HepG2 (cell line): ENCODE results near the gene TTLL4. TPM values are rescaled to one million over a fixed set of nuclear protein-coding genes. Genes with fewer than 3 reads are reported as not detected.
A peak's percentile ranks its signal among the peaks of the same experiment; 100 is the strongest.

Source experiments
- ARID2 ChIP-seq: sonication (generic); formaldehyde crosslinking; IDR thresholded peaks from 2 replicates; pipeline ENCODE4 v1.8.1; 2022; ENCODE audit warnings: mild to moderate bottlenecking, missing genetic modification reagents, borderline replicate concordance
- CC2D1A ChIP-seq: sonication (generic); formaldehyde crosslinking; IDR thresholded peaks from 2 replicates; pipeline ENCODE4 v1.8.1; 2023; ENCODE audit warnings: mild to moderate bottlenecking, missing genetic modification reagents
- CEBPG ChIP-seq: IDR thresholded peaks from 2 replicates; pipeline ENCODE4 v1.6.1; 2016
- KDM1A ChIP-seq: IDR thresholded peaks from 2 replicates; pipeline ENCODE4 v1.6.1; 2016; ENCODE audit warnings: missing compliant biosample characterization
- KDM3A ChIP-seq: IDR thresholded peaks from 2 replicates; pipeline ENCODE4 v1.6.1; 2018; ENCODE audit warnings: low read depth, missing compliant biosample characterization
- MED1 ChIP-seq: sonication (generic); formaldehyde crosslinking; IDR thresholded peaks from 2 replicates; pipeline ENCODE4 v1.4.0; 2020; ENCODE audit warnings: missing genetic modification reagents
- POGZ ChIP-seq: sonication (generic); formaldehyde crosslinking; IDR thresholded peaks from 2 replicates; pipeline ENCODE4 v1.4.0; 2020; ENCODE audit warnings: mild to moderate bottlenecking, missing genetic modification reagents
- RFX1 ChIP-seq: fragments of 450-650 bp; IDR thresholded peaks from 2 replicates; pipeline ENCODE4 v1.6.1; 2017
- XRCC5 ChIP-seq: fragments of 200-400 bp; formaldehyde crosslinking; optimal IDR thresholded peaks from 2 replicates; pipeline ENCODE3; 2017; ENCODE audit warnings: mild to moderate bottlenecking, low read length
- ZNF253 ChIP-seq: sonication (generic); formaldehyde crosslinking; IDR thresholded peaks from 2 replicates; pipeline ENCODE4 v1.8.0; 2022; ENCODE audit warnings: mild to moderate bottlenecking, missing genetic modification reagents, borderline replicate concordance
- polyA plus RNA-seq, 8 experiments: library from polyadenylated mRNA; depleted of rRNA in 3 of 8; stranded (reverse) in 7 of 8; unstranded in 1 of 8; fragments of >200 nt; fragmentation: Illumina TruSeq in 4 of 8; extraction: Trizol in 4 of 8; gene quantifications; 2 replicates each; pipeline versions ENCODE4 v1.2.1 to v1.2.3, GENCODE V29; 2011 to 2016; ENCODE audit warnings: low read depth in 4 of 8, missing spikeins in 1 of 8, mixed read lengths in 1 of 8; ENCODE audit not compliant: insufficient read depth in 1 of 8
- total RNA-seq, 5 experiments: library from RNA; depleted of rRNA; stranded (reverse); fragments of >200 nt; fragmentation: Illumina TruSeq; extraction: Trizol; gene quantifications; 2 replicates each; pipeline ENCODE4 v1.2.3, GENCODE V29; 2016; ENCODE audit warnings: low read depth in 1 of 5
- TF ChIP-seq, protein P1 (sequence below): sonication (generic); formaldehyde crosslinking; IDR thresholded peaks from 2 replicates; pipeline ENCODE4 v1.5.0; 2020; ENCODE audit warnings: missing genetic modification reagents
- TF ChIP-seq, protein P2 (sequence below): sonication (generic); formaldehyde crosslinking; IDR thresholded peaks from 2 replicates; pipeline ENCODE4 v1.4.0; 2020; ENCODE audit warnings: low read depth, mild to moderate bottlenecking, missing genetic modification reagents
- TF ChIP-seq, protein P3 (sequence below): sonication (generic); formaldehyde crosslinking; IDR thresholded peaks from 2 replicates; pipeline ENCODE4 v1.4.0; 2020; ENCODE audit warnings: missing genetic modification reagents
- TF ChIP-seq, protein P4 (sequence below): sonication (generic); formaldehyde crosslinking; conservative IDR thresholded peaks from 2 replicates; pipeline ENCODE4 v1.4.0; 2020; ENCODE audit warnings: missing genetic modification reagents
- TF ChIP-seq, protein P5 (sequence below): IDR thresholded peaks from 2 replicates; pipeline ENCODE4 v1.6.1; 2016; ENCODE audit warnings: low read depth, borderline replicate concordance
- TF ChIP-seq, protein P6 (sequence below): sonication (generic); formaldehyde crosslinking; IDR thresholded peaks from 2 replicates; pipeline ENCODE4 v1.4.0; 2020; ENCODE audit warnings: missing genetic modification reagents, borderline replicate concordance

The TTLL4 gene
- total and polyA plus RNA-seq, 2 of the 13 experiments (the other 11 are each of a cell fraction or from before 2014, with no cell fraction given), result 77.5 to 84.6 TPM

DNA sequence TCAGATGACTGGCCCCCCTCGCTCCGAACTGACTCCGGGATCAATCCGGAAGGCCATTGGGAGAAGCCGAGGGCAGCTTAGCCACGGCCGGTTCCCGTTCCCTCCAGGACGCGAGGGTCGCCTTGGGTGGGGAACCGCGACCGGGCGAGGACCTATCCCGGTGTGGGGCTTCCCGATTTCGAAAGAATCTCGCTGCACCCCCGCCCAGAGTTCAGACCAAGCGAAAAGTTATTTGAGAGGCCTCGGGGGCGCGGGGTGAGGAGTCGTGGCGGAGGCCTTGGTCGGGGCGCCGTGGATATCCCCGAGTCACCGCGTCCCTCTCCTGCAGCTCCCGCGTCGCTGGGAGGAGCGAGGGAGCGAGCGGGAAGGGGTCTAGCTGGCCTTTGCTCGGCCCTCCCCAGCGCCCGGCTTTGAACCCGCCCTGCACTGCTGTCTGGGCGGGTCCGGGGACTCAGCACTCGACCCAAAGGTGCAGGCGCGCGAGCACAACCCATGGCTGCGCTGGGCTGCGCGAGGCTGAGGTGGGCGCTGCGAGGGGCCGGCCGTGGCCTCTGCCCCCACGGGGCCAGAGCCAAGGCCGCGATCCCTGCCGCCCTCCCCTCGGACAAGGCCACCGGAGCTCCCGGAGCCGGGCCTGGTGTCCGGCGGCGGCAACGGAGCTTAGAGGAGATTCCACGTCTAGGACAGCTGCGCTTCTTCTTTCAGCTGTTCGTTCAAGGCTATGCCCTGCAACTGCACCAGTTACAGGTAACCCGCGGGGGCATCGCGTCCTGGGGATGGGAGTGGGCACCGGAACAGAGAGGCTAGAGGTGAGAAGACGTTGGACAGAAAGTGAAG lies 71.3 kb downstream of the TTLL4 start, which contains the start of gene CYP27A1 (continued):
- TF ChIP-seq, protein P1, sequence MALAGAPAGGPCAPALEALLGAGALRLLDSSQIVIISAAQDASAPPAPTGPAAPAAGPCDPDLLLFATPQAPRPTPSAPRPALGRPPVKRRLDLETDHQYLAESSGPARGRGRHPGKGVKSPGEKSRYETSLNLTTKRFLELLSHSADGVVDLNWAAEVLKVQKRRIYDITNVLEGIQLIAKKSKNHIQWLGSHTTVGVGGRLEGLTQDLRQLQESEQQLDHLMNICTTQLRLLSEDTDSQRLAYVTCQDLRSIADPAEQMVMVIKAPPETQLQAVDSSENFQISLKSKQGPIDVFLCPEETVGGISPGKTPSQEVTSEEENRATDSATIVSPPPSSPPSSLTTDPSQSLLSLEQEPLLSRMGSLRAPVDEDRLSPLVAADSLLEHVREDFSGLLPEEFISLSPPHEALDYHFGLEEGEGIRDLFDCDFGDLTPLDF, result peak; percentile 92
- TF ChIP-seq XRCC5 (peak; percentile 75), RFX1 (no peak), ARID2 (CRISPR knock-in tag) (no peak; the same call in 1 of the 2 replicates), CEBPG (peak; percentile 14; the same call in 1 of the 2 replicates), KDM3A (no peak), POGZ (peak; percentile 45), MED1 (CRISPR knock-in tag) (peak; percentile 90), KDM1A (CRISPR knock-in tag) (no peak), ZNF253 (no peak), CC2D1A (0 out of 2 replicates have a peak, but pooled peaks have one; percentile 58)
- TF ChIP-seq, protein P2, sequence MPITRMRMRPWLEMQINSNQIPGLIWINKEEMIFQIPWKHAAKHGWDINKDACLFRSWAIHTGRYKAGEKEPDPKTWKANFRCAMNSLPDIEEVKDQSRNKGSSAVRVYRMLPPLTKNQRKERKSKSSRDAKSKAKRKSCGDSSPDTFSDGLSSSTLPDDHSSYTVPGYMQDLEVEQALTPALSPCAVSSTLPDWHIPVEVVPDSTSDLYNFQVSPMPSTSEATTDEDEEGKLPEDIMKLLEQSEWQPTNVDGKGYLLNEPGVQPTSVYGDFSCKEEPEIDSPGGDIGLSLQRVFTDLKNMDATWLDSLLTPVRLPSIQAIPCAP, result peak; percentile 72; the same call in 1 of the 2 replicates
- TF ChIP-seq, protein P3, sequence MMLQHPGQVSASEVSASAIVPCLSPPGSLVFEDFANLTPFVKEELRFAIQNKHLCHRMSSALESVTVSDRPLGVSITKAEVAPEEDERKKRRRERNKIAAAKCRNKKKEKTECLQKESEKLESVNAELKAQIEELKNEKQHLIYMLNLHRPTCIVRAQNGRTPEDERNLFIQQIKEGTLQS, result peak; percentile 25; the same call in 1 of the 2 replicates
- TF ChIP-seq, protein P4, sequence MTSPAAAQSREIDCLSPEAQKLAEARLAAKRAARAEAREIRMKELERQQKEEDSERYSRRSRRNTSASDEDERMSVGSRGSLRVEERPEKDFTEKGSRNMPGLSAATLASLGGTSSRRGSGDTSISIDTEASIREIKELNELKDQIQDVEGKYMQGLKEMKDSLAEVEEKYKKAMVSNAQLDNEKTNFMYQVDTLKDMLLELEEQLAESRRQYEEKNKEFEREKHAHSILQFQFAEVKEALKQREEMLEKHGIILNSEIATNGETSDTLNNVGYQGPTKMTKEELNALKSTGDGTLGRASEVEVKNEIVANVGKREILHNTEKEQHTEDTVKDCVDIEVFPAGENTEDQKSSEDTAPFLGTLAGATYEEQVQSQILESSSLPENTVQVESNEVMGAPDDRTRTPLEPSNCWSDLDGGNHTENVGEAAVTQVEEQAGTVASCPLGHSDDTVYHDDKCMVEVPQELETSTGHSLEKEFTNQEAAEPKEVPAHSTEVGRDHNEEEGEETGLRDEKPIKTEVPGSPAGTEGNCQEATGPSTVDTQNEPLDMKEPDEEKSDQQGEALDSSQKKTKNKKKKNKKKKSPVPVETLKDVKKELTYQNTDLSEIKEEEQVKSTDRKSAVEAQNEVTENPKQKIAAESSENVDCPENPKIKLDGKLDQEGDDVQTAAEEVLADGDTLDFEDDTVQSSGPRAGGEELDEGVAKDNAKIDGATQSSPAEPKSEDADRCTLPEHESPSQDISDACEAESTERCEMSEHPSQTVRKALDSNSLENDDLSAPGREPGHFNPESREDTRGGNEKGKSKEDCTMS (CRISPR knock-in tag), result 0 out of 2 replicates have a peak, but pooled peaks have one; percentile 67
- TF ChIP-seq, protein P5, sequence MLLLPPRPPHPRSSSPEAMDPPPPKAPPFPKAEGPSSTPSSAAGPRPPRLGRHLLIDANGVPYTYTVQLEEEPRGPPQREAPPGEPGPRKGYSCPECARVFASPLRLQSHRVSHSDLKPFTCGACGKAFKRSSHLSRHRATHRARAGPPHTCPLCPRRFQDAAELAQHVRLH (CRISPR knock-in tag), result peak; percentile 62; the same call in 1 of the 2 replicates
- TF ChIP-seq, protein P6, sequence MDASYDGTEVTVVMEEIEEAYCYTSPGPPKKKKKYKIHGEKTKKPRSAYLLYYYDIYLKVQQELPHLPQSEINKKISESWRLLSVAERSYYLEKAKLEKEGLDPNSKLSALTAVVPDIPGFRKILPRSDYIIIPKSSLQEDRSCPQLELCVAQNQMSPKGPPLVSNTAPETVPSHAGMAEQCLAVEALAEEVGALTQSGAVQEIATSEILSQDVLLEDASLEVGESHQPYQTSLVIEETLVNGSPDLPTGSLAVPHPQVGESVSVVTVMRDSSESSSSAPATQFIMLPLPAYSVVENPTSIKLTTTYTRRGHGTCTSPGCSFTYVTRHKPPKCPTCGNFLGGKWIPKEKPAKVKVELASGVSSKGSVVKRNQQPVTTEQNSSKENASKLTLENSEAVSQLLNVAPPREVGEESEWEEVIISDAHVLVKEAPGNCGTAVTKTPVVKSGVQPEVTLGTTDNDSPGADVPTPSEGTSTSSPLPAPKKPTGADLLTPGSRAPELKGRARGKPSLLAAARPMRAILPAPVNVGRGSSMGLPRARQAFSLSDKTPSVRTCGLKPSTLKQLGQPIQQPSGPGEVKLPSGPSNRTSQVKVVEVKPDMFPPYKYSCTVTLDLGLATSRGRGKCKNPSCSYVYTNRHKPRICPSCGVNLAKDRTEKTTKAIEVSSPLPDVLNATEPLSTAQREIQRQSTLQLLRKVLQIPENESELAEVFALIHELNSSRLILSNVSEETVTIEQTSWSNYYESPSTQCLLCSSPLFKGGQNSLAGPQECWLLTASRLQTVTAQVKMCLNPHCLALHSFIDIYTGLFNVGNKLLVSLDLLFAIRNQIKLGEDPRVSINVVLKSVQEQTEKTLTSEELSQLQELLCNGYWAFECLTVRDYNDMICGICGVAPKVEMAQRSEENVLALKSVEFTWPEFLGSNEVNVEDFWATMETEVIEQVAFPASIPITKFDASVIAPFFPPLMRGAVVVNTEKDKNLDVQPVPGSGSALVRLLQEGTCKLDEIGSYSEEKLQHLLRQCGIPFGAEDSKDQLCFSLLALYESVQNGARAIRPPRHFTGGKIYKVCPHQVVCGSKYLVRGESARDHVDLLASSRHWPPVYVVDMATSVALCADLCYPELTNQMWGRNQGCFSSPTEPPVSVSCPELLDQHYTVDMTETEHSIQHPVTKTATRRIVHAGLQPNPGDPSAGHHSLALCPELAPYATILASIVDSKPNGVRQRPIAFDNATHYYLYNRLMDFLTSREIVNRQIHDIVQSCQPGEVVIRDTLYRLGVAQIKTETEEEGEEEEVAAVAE, result no peak
